WTC11 (cell line): Measurements from ENCODE around the gene COL27A1.

Source experiments
- AR ChIP-seq: fragments of 250-450 bp; sonication (Bioruptor Pico); IDR thresholded peaks from 2 replicates; pipeline ENCODE4 v1.9.0; 2021; ENCODE audit warnings: mild to moderate bottlenecking
- CBFB ChIP-seq: sonication (generic); formaldehyde crosslinking; IDR thresholded peaks from 2 replicates; pipeline ENCODE4 v1.8.1; 2022; ENCODE audit warnings: mild to moderate bottlenecking, low read depth, missing genetic modification reagents
- ERG ChIP-seq: fragments of 250-450 bp; sonication (Bioruptor Pico); IDR thresholded peaks from 2 replicates; pipeline ENCODE4 v1.8.0; 2021; ENCODE audit warnings: mild to moderate bottlenecking
- JUN ChIP-seq: sonication (generic); formaldehyde crosslinking; IDR thresholded peaks from 2 replicates; pipeline ENCODE4 v1.8.0; 2023; ENCODE audit warnings: mild to moderate bottlenecking, missing genetic modification reagents
- SOX15 ChIP-seq: fragments of 250-450 bp; sonication (Bioruptor Pico); IDR thresholded peaks from 2 replicates; pipeline ENCODE4 v1.9.0; 2021; ENCODE audit warnings: mild to moderate bottlenecking
- USF2 ChIP-seq: sonication (generic); formaldehyde crosslinking; IDR thresholded peaks from 2 replicates; pipeline ENCODE4 v1.8.1; 2023; ENCODE audit warnings: mild to moderate bottlenecking, missing genetic modification reagents, moderate library complexity
- ZBTB21 ChIP-seq: sonication (generic); formaldehyde crosslinking; IDR thresholded peaks from 2 replicates; pipeline ENCODE4 v1.8.1; 2023; ENCODE audit warnings: mild to moderate bottlenecking, missing genetic modification reagents, borderline replicate concordance
- ZNF121 ChIP-seq: sonication (generic); formaldehyde crosslinking; IDR thresholded peaks from 2 replicates; pipeline ENCODE4 v1.8.0; 2023; ENCODE audit warnings: missing genetic modification reagents
- TF ChIP-seq, protein P1 (sequence below): fragments of 200-600 bp; IDR thresholded peaks from 2 replicates; pipeline ENCODE4 v1.8.0; 2022; ENCODE audit warnings: antibody characterized with exemption
- TF ChIP-seq, protein P2 (sequence below): sonication (generic); formaldehyde crosslinking; IDR thresholded peaks from 2 replicates; pipeline ENCODE4 v1.8.0; 2022; ENCODE audit warnings: mild to moderate bottlenecking, missing genetic modification reagents
- TF ChIP-seq, protein P3 (sequence below): sonication (generic); formaldehyde crosslinking; conservative IDR thresholded peaks from 2 replicates; pipeline ENCODE4 v1.8.1; 2023; ENCODE audit warnings: mild to moderate bottlenecking, low read depth, missing genetic modification reagents, moderate library complexity

DNA sequence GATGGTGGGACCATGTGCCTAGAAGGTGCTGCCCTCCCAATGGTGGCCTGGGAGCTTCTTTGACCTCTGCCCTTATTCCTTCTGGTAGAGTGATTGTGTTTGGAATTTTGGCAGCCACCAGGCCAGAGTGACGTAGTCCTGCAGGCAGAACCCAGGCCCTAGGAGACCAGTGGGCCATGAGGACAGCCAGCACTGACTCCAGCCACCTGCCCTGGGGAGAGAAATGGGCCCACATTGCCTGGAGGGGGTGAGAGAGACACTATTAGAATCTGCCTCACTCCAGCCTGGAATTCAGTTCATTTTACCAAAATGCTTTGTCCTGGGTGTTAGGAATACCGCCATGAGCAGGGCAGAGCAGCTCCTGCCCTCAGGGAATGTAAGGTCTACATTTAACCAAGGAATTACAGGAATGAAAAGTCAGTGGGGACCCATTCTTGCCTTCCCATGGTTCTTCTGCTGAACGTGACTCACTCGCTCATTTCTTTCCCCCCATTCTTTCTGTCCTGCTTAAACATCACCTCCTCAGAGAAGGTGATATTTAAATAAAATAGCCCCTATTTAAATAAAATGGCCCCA is 5.5 kb upstream of the COL27A1 start:
- TF ChIP-seq AR (CRISPR knock-in tag) (no peak), ZNF121 (CRISPR knock-in tag) (no peak), ERG (CRISPR knock-in tag) (no peak), USF2 (CRISPR knock-in tag) (no peak), JUN (CRISPR knock-in tag) (no peak), CBFB (CRISPR knock-in tag) (no peak), SOX15 (CRISPR knock-in tag) (no peak), ZBTB21 (no peak)
- TF ChIP-seq, protein P1, sequence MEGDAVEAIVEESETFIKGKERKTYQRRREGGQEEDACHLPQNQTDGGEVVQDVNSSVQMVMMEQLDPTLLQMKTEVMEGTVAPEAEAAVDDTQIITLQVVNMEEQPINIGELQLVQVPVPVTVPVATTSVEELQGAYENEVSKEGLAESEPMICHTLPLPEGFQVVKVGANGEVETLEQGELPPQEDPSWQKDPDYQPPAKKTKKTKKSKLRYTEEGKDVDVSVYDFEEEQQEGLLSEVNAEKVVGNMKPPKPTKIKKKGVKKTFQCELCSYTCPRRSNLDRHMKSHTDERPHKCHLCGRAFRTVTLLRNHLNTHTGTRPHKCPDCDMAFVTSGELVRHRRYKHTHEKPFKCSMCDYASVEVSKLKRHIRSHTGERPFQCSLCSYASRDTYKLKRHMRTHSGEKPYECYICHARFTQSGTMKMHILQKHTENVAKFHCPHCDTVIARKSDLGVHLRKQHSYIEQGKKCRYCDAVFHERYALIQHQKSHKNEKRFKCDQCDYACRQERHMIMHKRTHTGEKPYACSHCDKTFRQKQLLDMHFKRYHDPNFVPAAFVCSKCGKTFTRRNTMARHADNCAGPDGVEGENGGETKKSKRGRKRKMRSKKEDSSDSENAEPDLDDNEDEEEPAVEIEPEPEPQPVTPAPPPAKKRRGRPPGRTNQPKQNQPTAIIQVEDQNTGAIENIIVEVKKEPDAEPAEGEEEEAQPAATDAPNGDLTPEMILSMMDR, result no peak
- TF ChIP-seq, protein P2, sequence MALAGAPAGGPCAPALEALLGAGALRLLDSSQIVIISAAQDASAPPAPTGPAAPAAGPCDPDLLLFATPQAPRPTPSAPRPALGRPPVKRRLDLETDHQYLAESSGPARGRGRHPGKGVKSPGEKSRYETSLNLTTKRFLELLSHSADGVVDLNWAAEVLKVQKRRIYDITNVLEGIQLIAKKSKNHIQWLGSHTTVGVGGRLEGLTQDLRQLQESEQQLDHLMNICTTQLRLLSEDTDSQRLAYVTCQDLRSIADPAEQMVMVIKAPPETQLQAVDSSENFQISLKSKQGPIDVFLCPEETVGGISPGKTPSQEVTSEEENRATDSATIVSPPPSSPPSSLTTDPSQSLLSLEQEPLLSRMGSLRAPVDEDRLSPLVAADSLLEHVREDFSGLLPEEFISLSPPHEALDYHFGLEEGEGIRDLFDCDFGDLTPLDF (CRISPR knock-in tag), result no peak
- TF ChIP-seq, protein P3, sequence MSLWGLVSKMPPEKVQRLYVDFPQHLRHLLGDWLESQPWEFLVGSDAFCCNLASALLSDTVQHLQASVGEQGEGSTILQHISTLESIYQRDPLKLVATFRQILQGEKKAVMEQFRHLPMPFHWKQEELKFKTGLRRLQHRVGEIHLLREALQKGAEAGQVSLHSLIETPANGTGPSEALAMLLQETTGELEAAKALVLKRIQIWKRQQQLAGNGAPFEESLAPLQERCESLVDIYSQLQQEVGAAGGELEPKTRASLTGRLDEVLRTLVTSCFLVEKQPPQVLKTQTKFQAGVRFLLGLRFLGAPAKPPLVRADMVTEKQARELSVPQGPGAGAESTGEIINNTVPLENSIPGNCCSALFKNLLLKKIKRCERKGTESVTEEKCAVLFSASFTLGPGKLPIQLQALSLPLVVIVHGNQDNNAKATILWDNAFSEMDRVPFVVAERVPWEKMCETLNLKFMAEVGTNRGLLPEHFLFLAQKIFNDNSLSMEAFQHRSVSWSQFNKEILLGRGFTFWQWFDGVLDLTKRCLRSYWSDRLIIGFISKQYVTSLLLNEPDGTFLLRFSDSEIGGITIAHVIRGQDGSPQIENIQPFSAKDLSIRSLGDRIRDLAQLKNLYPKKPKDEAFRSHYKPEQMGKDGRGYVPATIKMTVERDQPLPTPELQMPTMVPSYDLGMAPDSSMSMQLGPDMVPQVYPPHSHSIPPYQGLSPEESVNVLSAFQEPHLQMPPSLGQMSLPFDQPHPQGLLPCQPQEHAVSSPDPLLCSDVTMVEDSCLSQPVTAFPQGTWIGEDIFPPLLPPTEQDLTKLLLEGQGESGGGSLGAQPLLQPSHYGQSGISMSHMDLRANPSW (CRISPR knock-in tag), result no peak
